H1 (cell line): ENCODE measurements around the gene IL16. TPM values are rescaled to one million over a fixed set of nuclear protein-coding genes. Genes with fewer than 3 reads are reported as not detected.

Experiments
- CTCF ChIA-PET: fragments of 300-600 bp; sonication (Branson Sonifier 250); formaldehyde crosslinking; loops from one replicate; lab custom pipeline; 2021; ENCODE audit not compliant: partially characterized antibody; lab: Charles Lee
- POLR2A ChIA-PET: fragments of 300-600 bp; sonication (Branson Sonifier 250); formaldehyde crosslinking; loops from one replicate; lab custom pipeline; 2021; ENCODE audit warnings: inconsistent platforms; ENCODE audit not compliant: partially characterized antibody; lab: Charles Lee
- DNase-seq, 2 experiments: peaks; one replicate each; pipeline versions ENCODE4 v3.0.0 to v3.0.0-alpha.2; 2010 to 2022; ENCODE audit warnings: low spot score in 2 of 2, low read depth in 1 of 2, mixed read lengths in 1 of 2
- FAIRE-seq: peaks from 2 replicates; lab custom pipeline; 2011; peaks lifted over from hg19 to GRCh38; lab: Jason Lieb, UNC
- H2AFZ ChIP-seq: 2 replicates; pipeline ENCODE4 v1.8.1; 2012; ENCODE audit warnings: low read length, inconsistent platforms
- H2AK5ac ChIP-seq: 2 replicates; pipeline ENCODE4 v1.6.1; 2013; ENCODE audit warnings: low read depth, low read length
- H2BK120ac ChIP-seq: replicated peaks from 2 replicates; pipeline ENCODE3; 2013; ENCODE audit warnings: low read depth, low read length, inconsistent platforms
- H2BK12ac ChIP-seq: 2 replicates; pipeline ENCODE4 v1.6.1; 2013; ENCODE audit warnings: low read depth, low read length
- H2BK15ac ChIP-seq: 2 replicates; pipeline ENCODE4 v1.6.1; 2013; ENCODE audit warnings: low read length
- H2BK20ac ChIP-seq: 2 replicates; pipeline ENCODE4 v1.6.1; 2013; ENCODE audit warnings: low read length
- H2BK5ac ChIP-seq: 2 replicates; pipeline ENCODE4 v1.6.1; 2013; ENCODE audit warnings: low read depth, low read length
- H3K14ac ChIP-seq: 2 replicates; pipeline ENCODE4 v1.6.1; 2013; ENCODE audit warnings: inconsistent platforms; ENCODE audit not compliant: insufficient read length
- H3K18ac ChIP-seq: 2 replicates; pipeline ENCODE4 v1.6.1; 2013; ENCODE audit warnings: low read length; ENCODE audit errors: extremely low read depth
- H3K23ac ChIP-seq: 2 replicates; pipeline ENCODE4 v1.6.1; 2013; ENCODE audit warnings: inconsistent platforms; ENCODE audit not compliant: insufficient read length
- H3K23me2 ChIP-seq: 2 replicates; pipeline ENCODE4 v1.6.1; 2013; ENCODE audit warnings: low read depth, low read length
- H3K27ac ChIP-seq: 2 replicates; pipeline ENCODE4 v1.6.1; 2011; ENCODE audit warnings: low read depth, low read length, inconsistent platforms
- H3K27me3 ChIP-seq, 4 experiments: replicated peaks in 1 of 4; 1 replicate in 1 of 4; 2 replicates in 3 of 4; pipeline versions ENCODE4 v1.6.1 to v1.8.1; 2011 to 2013; ENCODE audit warnings: low read length in 3 of 4, mild to moderate bottlenecking in 3 of 4, inconsistent platforms in 2 of 4, mixed read lengths in 2 of 4, moderate library complexity in 1 of 4; ENCODE audit not compliant: control insufficient read depth in 3 of 4, insufficient read depth in 3 of 4; ENCODE audit errors: extremely low read depth in 1 of 4
- H3K36me3 ChIP-seq, 4 experiments: 2 replicates each; pipeline versions ENCODE4 v1.6.1 to v1.8.1; 2011 to 2013; ENCODE audit warnings: mild to moderate bottlenecking in 4 of 4, low read length in 3 of 4, moderate library complexity in 2 of 4, control low read depth in 1 of 4, inconsistent platforms in 1 of 4; ENCODE audit not compliant: insufficient read depth in 4 of 4, control insufficient read depth in 2 of 4
- H3K4ac ChIP-seq: replicated peaks from 2 replicates; pipeline ENCODE3; 2013; ENCODE audit warnings: low read length, low read depth, mixed read lengths, inconsistent platforms; ENCODE audit not compliant: insufficient read length
- H3K4me1 ChIP-seq, 4 experiments: replicated peaks in 1 of 4; 1 replicate in 1 of 4; 2 replicates in 3 of 4; pipeline versions ENCODE4 v1.6.1 to v1.8.1; 2011 to 2013; ENCODE audit warnings: low read length in 3 of 4, inconsistent platforms in 2 of 4, mixed read lengths in 1 of 4; ENCODE audit not compliant: insufficient read depth in 4 of 4, control insufficient read depth in 3 of 4
- H3K4me2 ChIP-seq, 2 experiments: 2 replicates each; pipeline versions ENCODE4 v1.6.1 to v1.8.1; 2011 to 2013; ENCODE audit warnings: low read depth in 2 of 2, low read length in 2 of 2, control low read depth in 1 of 2, inconsistent platforms in 1 of 2, mild to moderate bottlenecking in 1 of 2; ENCODE audit not compliant: insufficient read depth in 1 of 2
- H3K4me3 ChIP-seq, 4 experiments: fragments of 200-600, 300-600 bp in 1 of 4; sonication (generic), shearing (Covaris generic), sonication (Bioruptor Twin) in 1 of 4; 2 replicates each; pipeline versions ENCODE4 v1.5.1 to v1.8.1; 2011 to 2016; ENCODE audit warnings: low read length in 4 of 4, low read depth in 3 of 4, control low read depth in 2 of 4, inconsistent platforms in 2 of 4, mild to moderate bottlenecking in 2 of 4, mixed read lengths in 1 of 4, moderate library complexity in 1 of 4; ENCODE audit not compliant: insufficient read depth in 2 of 4; ENCODE audit errors: extremely low read depth in 1 of 4
- H3K56ac ChIP-seq: replicated peaks from 2 replicates; pipeline ENCODE3; 2013; ENCODE audit warnings: low read depth, mild to moderate bottlenecking, mixed read lengths, low read length, inconsistent platforms; ENCODE audit not compliant: insufficient read length
- H3K79me1 ChIP-seq: 2 replicates; pipeline ENCODE4 v1.6.1; 2013; ENCODE audit warnings: low read depth, low read length, control low read depth
- H3K79me2 ChIP-seq, 2 experiments: 2 replicates each; pipeline versions ENCODE4 v1.6.1 to v1.8.1; 2012 to 2013; ENCODE audit warnings: low read length in 2 of 2, mild to moderate bottlenecking in 2 of 2, inconsistent platforms in 1 of 2; ENCODE audit not compliant: insufficient read depth in 2 of 2, control insufficient read depth in 1 of 2
- H3K9ac ChIP-seq, 4 experiments: replicated peaks in 1 of 4; 1 replicate in 1 of 4; 2 replicates in 3 of 4; pipeline versions ENCODE4 v1.6.1 to v1.8.1; 2011 to 2013; ENCODE audit warnings: low read depth in 3 of 4, low read length in 3 of 4, control low read depth in 2 of 4, mild to moderate bottlenecking in 2 of 4, moderate library complexity in 2 of 4, inconsistent platforms in 1 of 4; ENCODE audit errors: extremely low read depth in 1 of 4
- H3K9me3 ChIP-seq, 2 experiments: 2 replicates each; pipeline versions ENCODE4 v1.6.1 to v1.8.1; 2012 to 2013; ENCODE audit warnings: mild to moderate bottlenecking in 2 of 2, moderate library complexity in 2 of 2, control low read depth in 1 of 2, inconsistent platforms in 1 of 2, low read depth in 1 of 2, low read length in 1 of 2, mixed read lengths in 1 of 2; ENCODE audit not compliant: insufficient read depth in 2 of 2
- H4K20me1 ChIP-seq, 2 experiments: replicated peaks in 1 of 2; 2 replicates each; pipeline versions ENCODE3 to v1.8.1; 2011 to 2013; ENCODE audit warnings: inconsistent platforms in 2 of 2, low read length in 2 of 2, mild to moderate bottlenecking in 1 of 2; ENCODE audit not compliant: insufficient read depth in 2 of 2, control insufficient read depth in 1 of 2
- H4K5ac ChIP-seq: 2 replicates; pipeline ENCODE4 v1.6.1; 2013; ENCODE audit warnings: low read length, low read depth, mixed read lengths, inconsistent platforms; ENCODE audit not compliant: insufficient read length
- H4K8ac ChIP-seq: 2 replicates; pipeline ENCODE4 v1.8.0; 2013; ENCODE audit warnings: mild to moderate bottlenecking, moderate library complexity, low read length, inconsistent platforms; ENCODE audit not compliant: insufficient read depth; ENCODE audit errors: extremely low read depth
- H4K91ac ChIP-seq: replicated peaks from 2 replicates; pipeline ENCODE3; 2013; ENCODE audit warnings: low read length, mixed read lengths, inconsistent platforms; ENCODE audit not compliant: insufficient read length
- ASH2L ChIP-seq: fragments of 200-600, 300-600 bp; sonication (generic); IDR thresholded peaks from one replicate; pipeline ENCODE4 v1.7.1; 2017; ENCODE audit warnings: low read length
- BRCA1 ChIP-seq: IDR thresholded peaks from 2 replicates; pipeline ENCODE4 v1.6.1; 2012; ENCODE audit warnings: low read depth, low read length, improper control_type of control experiment
- CBX8 ChIP-seq: fragments of 300-800, 300-1000 bp; sonication (generic); IDR thresholded peaks from 2 replicates; pipeline ENCODE4 v1.7.1; 2016; ENCODE audit warnings: low read depth, low read length, borderline replicate concordance
- CEBPB ChIP-seq: IDR thresholded peaks from 2 replicates; pipeline ENCODE4 v1.6.1; 2012; ENCODE audit warnings: low read depth, low read length
- CHD2 ChIP-seq: IDR thresholded peaks from 2 replicates; pipeline ENCODE4 v1.6.1; 2012; ENCODE audit warnings: low read length, improper control_type of control experiment
- EGR1 ChIP-seq: IDR thresholded peaks from 2 replicates; pipeline ENCODE4 v1.6.1; 2011; ENCODE audit warnings: low read depth, low read length, borderline replicate concordance
- GABPA ChIP-seq: IDR thresholded peaks from 2 replicates; pipeline ENCODE4 v1.6.1; 2011; ENCODE audit warnings: mild to moderate bottlenecking, low read length, moderate library complexity, borderline replicate concordance; ENCODE audit not compliant: insufficient read depth
- JUN ChIP-seq: IDR thresholded peaks from 2 replicates; pipeline ENCODE4 v1.6.1; 2011; ENCODE audit warnings: low read depth, mild to moderate bottlenecking, improper control_type of control experiment, low read length
- NANOG ChIP-seq: IDR thresholded peaks from 2 replicates; pipeline ENCODE4 v1.6.1; 2011; ENCODE audit warnings: low read length, low read depth, mild to moderate bottlenecking, inconsistent platforms; ENCODE audit not compliant: insufficient read depth, poor library complexity, severe bottlenecking
- POLR2A ChIP-seq, 2 experiments: IDR thresholded peaks; 1 replicate in 1 of 2; 2 replicates in 1 of 2; pipeline ENCODE4 v1.6.1; 2011; ENCODE audit warnings: low read depth in 2 of 2, low read length in 2 of 2, mild to moderate bottlenecking in 2 of 2; ENCODE audit errors: control extremely low read depth in 1 of 2
- POU5F1 ChIP-seq: IDR thresholded peaks from 2 replicates; pipeline ENCODE4 v1.6.1; 2011; ENCODE audit warnings: low read depth, mild to moderate bottlenecking, low read length, moderate library complexity
- RAD21 ChIP-seq, 2 experiments: IDR thresholded peaks in 1 of 2; conservative IDR thresholded peaks in 1 of 2; 2 replicates each; pipeline ENCODE4 v1.6.1; 2011; ENCODE audit warnings: low read depth in 2 of 2, low read length in 2 of 2, improper control_type of control experiment in 1 of 2, inconsistent platforms in 1 of 2, mild to moderate bottlenecking in 1 of 2, moderate library complexity in 1 of 2
- SAP30 ChIP-seq: fragments of 300-600 bp; sonication (generic); IDR thresholded peaks from 2 replicates; pipeline ENCODE4 v1.7.1; 2012; ENCODE audit warnings: low read length, moderate library complexity, mild to moderate bottlenecking, inconsistent platforms; ENCODE audit not compliant: insufficient read depth, insufficient replicate concordance
- SIX5 ChIP-seq: IDR thresholded peaks from 2 replicates; pipeline ENCODE4 v1.6.1; 2011; ENCODE audit warnings: mild to moderate bottlenecking, low read depth, low read length
- TCF12 ChIP-seq: IDR thresholded peaks from 2 replicates; pipeline ENCODE4 v1.6.1; 2011; ENCODE audit warnings: low read depth, mild to moderate bottlenecking, low read length
- WGBS, 2 experiments: shearing (Covaris generic) in 1 of 2; methylation state at CpG; one replicate each; pipeline versions ENCODE4 v1.1.6 to v1.1.7; 2013 to 2015; ENCODE audit warnings: low lambda C conversion rate in 2 of 2, mixed read lengths in 2 of 2, inconsistent platforms in 1 of 2, low coverage in 1 of 2, missing lambda C conversion rate in 1 of 2; ENCODE audit not compliant: insufficient replicate concordance in 2 of 2, insufficient coverage in 1 of 2, insufficient read length in 1 of 2; ENCODE audit errors: extremely low coverage in 1 of 2, missing lambda C conversion rate in 1 of 2; 5-methylcytosine and 5-hydroxymethylcytosine counted together
- polyA plus RNA-seq, 7 experiments: library from polyadenylated mRNA; depleted of rRNA in 3 of 7; stranded (reverse) in 5 of 7; unstranded in 2 of 7; fragments of >200 nt in 5 of 7; fragments of 200-250 nt in 2 of 7; gene quantifications; 1 replicate in 5 of 7; 2 replicates in 1 of 7; 4 replicates in 1 of 7; pipeline versions ENCODE4 v1.2.1 to v1.2.3, GENCODE V29; 2011 to 2013; ENCODE audit warnings: missing spikeins in 2 of 7, mixed read lengths in 2 of 7
- total RNA-seq: library from RNA; stranded (reverse); fragmentation: NEBNext Ultra II Directional; extraction: Animal tissue kit (Norgen Biotek cat#: 25700); gene quantifications from 2 replicates; pipeline ENCODE4 v1.2.1, GENCODE V29; 2021

The IL16 gene
- total and polyA plus RNA-seq, 2 of the 8 experiments (the other 6 are each of a cell fraction or from before 2014, with no cell fraction given), result 0.03 to 0.09 TPM

DNA sequence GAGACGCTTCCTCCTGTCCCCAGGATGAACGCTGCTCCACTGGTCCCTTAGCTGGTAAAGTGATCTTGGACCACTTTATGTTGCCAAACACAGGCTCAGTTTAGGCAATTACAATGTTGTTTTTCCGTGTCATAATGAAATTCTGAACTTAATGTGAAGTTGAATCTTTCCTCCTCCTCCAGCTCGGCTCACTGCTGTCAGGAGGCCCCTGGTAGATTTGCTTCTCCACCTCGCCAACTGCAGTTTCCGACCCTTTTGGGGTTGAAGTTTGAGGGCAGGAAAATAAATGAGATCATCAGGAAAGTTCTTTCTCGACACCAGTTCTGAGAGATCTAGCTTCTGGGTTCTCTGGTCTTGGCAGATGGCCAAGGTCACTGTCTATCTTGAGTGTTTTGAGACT lies 34.8 kb upstream of the IL16 start:
- Histone ChIP-seq H2AFZ (no peak overlapping the region), H3K79me2 (no peaks in the 10 kb centered on the region), H3K36me3 (no peaks in the 10 kb centered on the region), H3K79me1 (no peaks in the 10 kb centered on the region), H4K20me1 (no peaks in the 10 kb centered on the region), H2BK120ac (no peak overlapping the region), H3K14ac (no peak overlapping the region), H4K8ac (no peak overlapping the region), H3K27ac (no peak overlapping the region), H3K18ac (no peak overlapping the region), H3K4me1 (no peaks in the 10 kb centered on the region), H4K91ac (no peak overlapping the region), H2BK5ac (no peak overlapping the region), H2BK15ac (no peak overlapping the region), H3K23ac (no peak overlapping the region), H2BK12ac (no peak overlapping the region), H3K23me2 (no peaks in the 10 kb centered on the region), H2AK5ac (no peak overlapping the region), H3K4ac (no peak overlapping the region), H3K9ac (no peak overlapping the region), H3K9me3 (no peaks in the 10 kb centered on the region), H3K4me3 (no peak overlapping the region), H3K27me3 (no peaks in the 10 kb centered on the region), H4K5ac (no peak overlapping the region), H2BK20ac (no peak overlapping the region), H3K56ac (no peak overlapping the region), H3K4me2 (no peak overlapping the region)
- ChIA-PET CTCF (interaction anchor here (1.1 to 11.9 kb wide), 2 partner anchors 9 to 105 kb away, joined by 3 to 162 read pairs; no protein-coding TSS in a partner anchor), POLR2A (no interaction called here)
- no peak for DNase-seq
- 90% methylated on average over 7 of the region's 7 CpGs; no CpG with 5 or more reads in 1 of the 2 experiments for WGBS, 2 experiments
- FAIRE-seq, result no peak
- TF ChIP-seq CHD2 (no peak), GABPA (no peak), ASH2L (no peak), TCF12 (no peak), JUN (no peak), POU5F1 (no peak), NANOG (no peak), EGR1 (no peak), POLR2A (IDR thresholded peaks at IDR 0.05; ENCODE audit: control extremely low read depth in 1 of 2, low read depth in 2 of 2, low read length in 2 of 2) (no peak), SIX5 (no peak), SAP30 (no peak), BRCA1 (no peak), CBX8 (no peak), CEBPB (no peak), RAD21 (IDR thresholded peaks at IDR 0.05 in 1 of 2, conservative IDR thresholded peaks at IDR 0.05 in 1 of 2; ENCODE audit: low read depth in 2 of 2, low read length in 2 of 2) (no peak)
